Smooth muscle cell (in vitro differentiated cells): ENCODE measurements around the gene ZMYM2. TPM values are rescaled to one million over a fixed set of nuclear protein-coding genes. Genes with fewer than 3 reads are reported as not detected.
"Not testable (repeated sequence)": the region's sequence is repeated elsewhere in the genome, so short reads cannot be mapped to it uniquely, and the experiment has no call there.

ENCODE experiments used
- DNase-seq: peaks from one replicate; lab custom pipeline; 2025; ENCODE audit not compliant: unreplicated experiment; lab: John Stamatoyannopoulos, UW
- H2AFZ ChIP-seq: fragments of 200-600 bp; sonication (generic); 2 replicates; pipeline ENCODE4 v1.6.0; 2016; ENCODE audit warnings: antibody characterized with exemption, low read depth, mild to moderate bottlenecking
- H3F3A ChIP-seq: fragments of 200-600 bp; sonication (generic); 2 replicates; pipeline ENCODE4 v1.6.0; 2017; ENCODE audit warnings: antibody characterized with exemption, low read depth
- H3K27ac ChIP-seq: fragments of 200-600 bp; sonication (generic); 2 replicates; pipeline ENCODE4 v1.5.1; 2016; ENCODE audit warnings: low read depth, mild to moderate bottlenecking
- H3K27me3 ChIP-seq: fragments of 200-600 bp; sonication (generic); 2 replicates; pipeline ENCODE4 v1.6.1; 2016; ENCODE audit warnings: low read depth, mild to moderate bottlenecking
- H3K36me3 ChIP-seq: fragments of 200-600 bp; sonication (generic); 2 replicates; pipeline ENCODE4 v1.5.1; 2016; ENCODE audit warnings: low read depth
- H3K4me1 ChIP-seq: fragments of 200-600 bp; sonication (generic); 2 replicates; pipeline ENCODE4 v1.5.1; 2016; ENCODE audit warnings: low read depth
- H3K4me2 ChIP-seq: fragments of 200-600 bp; sonication (generic); 2 replicates; pipeline ENCODE4 v1.6.0; 2016; ENCODE audit warnings: mild to moderate bottlenecking
- H3K4me3 ChIP-seq: fragments of 200-600 bp; sonication (generic); 2 replicates; pipeline ENCODE4 v1.5.1; 2016; ENCODE audit warnings: mild to moderate bottlenecking
- H3K79me2 ChIP-seq: fragments of 200-600 bp; sonication (generic); 2 replicates; pipeline ENCODE4 v1.6.0; 2016; ENCODE audit warnings: low read depth, mild to moderate bottlenecking
- H3K9ac ChIP-seq: fragments of 200-600 bp; sonication (generic); 2 replicates; pipeline ENCODE4 v1.6.0; 2016; ENCODE audit warnings: low read depth
- H3K9me3 ChIP-seq: fragments of 200-600 bp; sonication (generic); replicated peaks from 2 replicates; pipeline ENCODE4 v1.5.1; 2016; ENCODE audit warnings: low read depth
- H4K20me1 ChIP-seq: fragments of 200-600 bp; sonication (generic); 2 replicates; pipeline ENCODE4 v1.6.0; 2016; ENCODE audit warnings: low read depth
- CTCF ChIP-seq: fragments of 200-600 bp; sonication (generic); IDR thresholded peaks from 2 replicates; pipeline ENCODE4 v1.5.1; 2017; ENCODE audit warnings: borderline replicate concordance, mild to moderate bottlenecking, antibody characterized with exemption; ENCODE audit not compliant: insufficient read depth, poor library complexity, severe bottlenecking
- WGBS: methylation state at CpG from one replicate; pipeline ENCODE4 v1.1.7; 2016; ENCODE audit warnings: low lambda C conversion rate; 5-methylcytosine and 5-hydroxymethylcytosine counted together
- polyA plus RNA-seq: library from polyadenylated mRNA; unstranded; fragments of >200 nt; fragmentation: Nextera tagmentation; extraction: Ambion mirVana; gene quantifications from 2 replicates; pipeline ENCODE4 v1.2.1, GENCODE V29; 2016
- total RNA-seq: library from RNA; depleted of rRNA; stranded (reverse); fragments of >200 nt; gene quantifications from 2 replicates; pipeline ENCODE4 v1.2.3, GENCODE V29; 2014

ZMYM2 gene
- total and polyA plus RNA-seq, 2 experiments from 2014 or later: 29.9 to 107 TPM

GRCh38 chr13:20037908-20038307 lies 79.4 kb downstream of the ZMYM2 start:
- H3K4me1 ChIP-seq: no peaks in the 10 kb centered on the region
- H3K27me3 ChIP-seq: no peaks in the 10 kb centered on the region
- H3F3A ChIP-seq: peaks cover 3% of the 10 kb centered on the region
- H3K9me3 ChIP-seq: no peaks in the 10 kb centered on the region
- DNase-seq: no peak
- H3K4me3 ChIP-seq: no peak overlapping the region
- no peak for TF ChIP-seq CTCF
- peaks cover 33% of the 10 kb centered on the region for H3K36me3 ChIP-seq
- no peak overlapping the region for H2AFZ ChIP-seq
- H3K4me2 ChIP-seq: no peak overlapping the region
- peaks cover 80% of the 10 kb centered on the region for H3K79me2 ChIP-seq
- H3K27ac ChIP-seq: no peak overlapping the region
- peaks cover 87% of the 10 kb centered on the region for H4K20me1 ChIP-seq
- no peak overlapping the region for H3K9ac ChIP-seq

GRCh38 chr13:20042603-20043002 lies 84.1 kb downstream of the ZMYM2 start:
- H3F3A ChIP-seq, H3K4me3 ChIP-seq, H3K36me3 ChIP-seq, H3K4me1 ChIP-seq, DNase-seq, H3K4me2 ChIP-seq, H3K9me3 ChIP-seq, H2AFZ ChIP-seq, H3K27ac ChIP-seq, H3K9ac ChIP-seq, H3K27me3 ChIP-seq: not testable (repeated sequence)
- Histone ChIP-seq H3K79me2 (peaks cover 48% of the 10 kb centered on the region), H4K20me1 (peaks cover 98% of the 10 kb centered on the region)
- WGBS: 96% methylated on average over 4 of the region's 4 CpGs

- Histone ChIP-seq H3K4me2 (no peak overlapping the region), H4K20me1 (peaks cover 96% of the 10 kb centered on the region), H3K27me3 (no peaks in the 10 kb centered on the region), H3K4me1 (no peaks in the 10 kb centered on the region), H3K79me2 (peaks cover 46% of the 10 kb centered on the region), H3K4me3 (no peak overlapping the region), H2AFZ (no peak overlapping the region), H3K9ac (no peak overlapping the region), H3K9me3 (no peaks in the 10 kb centered on the region), H3K36me3 (no peaks in the 10 kb centered on the region), H3K27ac (no peak overlapping the region), H3F3A (peaks cover 3% of the 10 kb centered on the region)
- 95% methylated on average over 11 of the region's 11 CpGs for WGBS
- no peak for DNase-seq
- TF ChIP-seq CTCF: no peak
These were observed 84.8 kb downstream of the ZMYM2 start for GRCh38 chr13:20043207-20043925.

GRCh38 chr13:20044086-20044485 lies 85.6 kb downstream of the ZMYM2 start:
- Histone ChIP-seq H3K4me3 (no peak overlapping the region), H3K4me1 (no peaks in the 10 kb centered on the region), H3K79me2 (peaks cover 41% of the 10 kb centered on the region), H3F3A (peaks cover 3% of the 10 kb centered on the region), H3K36me3 (no peaks in the 10 kb centered on the region), H4K20me1 (peaks cover 96% of the 10 kb centered on the region), H3K27ac (no peak overlapping the region), H3K4me2 (no peak overlapping the region), H3K9ac (no peak overlapping the region), H3K9me3 (no peaks in the 10 kb centered on the region), H2AFZ (no peak overlapping the region), H3K27me3 (no peaks in the 10 kb centered on the region)
- WGBS: 94% methylated on average over 1 of the region's 1 CpG
- no peak for TF ChIP-seq CTCF
- no peak for DNase-seq
